C1 segment of cervical spinal cord (tissue), 14 donors: ENCODE measurements around the gene CFAP43.

Source experiments
- DNase-seq, 14 donors: peaks; one replicate each; lab custom pipeline; 2025; lab: John Stamatoyannopoulos, UW

CFAP43 gene, protein sequence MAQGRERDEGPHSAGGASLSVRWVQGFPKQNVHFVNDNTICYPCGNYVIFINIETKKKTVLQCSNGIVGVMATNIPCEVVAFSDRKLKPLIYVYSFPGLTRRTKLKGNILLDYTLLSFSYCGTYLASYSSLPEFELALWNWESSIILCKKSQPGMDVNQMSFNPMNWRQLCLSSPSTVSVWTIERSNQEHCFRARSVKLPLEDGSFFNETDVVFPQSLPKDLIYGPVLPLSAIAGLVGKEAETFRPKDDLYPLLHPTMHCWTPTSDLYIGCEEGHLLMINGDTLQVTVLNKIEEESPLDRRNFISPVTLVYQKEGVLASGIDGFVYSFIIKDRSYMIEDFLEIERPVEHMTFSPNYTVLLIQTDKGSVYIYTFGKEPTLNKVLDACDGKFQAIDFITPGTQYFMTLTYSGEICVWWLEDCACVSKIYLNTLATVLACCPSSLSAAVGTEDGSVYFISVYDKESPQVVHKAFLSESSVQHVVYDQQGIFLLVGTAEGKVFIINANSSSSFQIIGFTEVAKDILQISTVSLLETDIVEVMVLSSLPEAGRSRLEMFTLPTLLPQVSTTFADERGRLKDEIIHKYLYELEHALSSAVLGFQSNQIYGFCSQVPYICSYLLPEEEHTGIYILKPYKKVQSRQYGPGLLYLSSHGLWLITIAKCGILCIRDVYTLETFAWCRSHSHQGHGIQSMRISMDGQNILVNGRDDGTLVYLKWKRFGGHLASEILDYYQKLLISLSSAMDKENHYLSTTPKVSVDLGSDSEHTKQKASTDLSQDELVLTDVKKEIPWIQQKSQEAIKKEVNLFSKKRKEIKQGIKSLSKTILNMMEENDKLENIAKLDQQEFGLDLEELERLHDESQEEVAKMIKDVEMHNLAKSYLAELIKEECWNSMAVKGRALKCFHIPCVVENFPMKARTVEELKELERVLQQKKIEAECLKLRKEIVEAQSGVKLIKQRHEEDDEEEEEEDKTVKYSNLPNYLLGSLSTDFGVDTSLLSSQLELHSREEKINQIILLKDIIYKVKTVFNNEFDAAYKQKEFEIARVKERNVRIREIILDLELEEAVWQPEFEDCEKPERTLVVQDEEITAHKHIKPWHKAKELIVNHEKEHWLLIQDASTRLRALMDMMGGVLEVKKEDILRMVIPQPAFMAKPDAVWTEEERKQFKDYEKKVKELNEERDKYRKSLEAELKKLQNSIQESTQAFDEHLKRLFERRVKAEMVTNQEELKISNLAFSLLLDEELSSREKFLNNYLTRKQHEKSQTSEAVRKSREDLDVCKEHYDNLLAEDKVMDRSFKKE (N-terminal part only)

DNA sequence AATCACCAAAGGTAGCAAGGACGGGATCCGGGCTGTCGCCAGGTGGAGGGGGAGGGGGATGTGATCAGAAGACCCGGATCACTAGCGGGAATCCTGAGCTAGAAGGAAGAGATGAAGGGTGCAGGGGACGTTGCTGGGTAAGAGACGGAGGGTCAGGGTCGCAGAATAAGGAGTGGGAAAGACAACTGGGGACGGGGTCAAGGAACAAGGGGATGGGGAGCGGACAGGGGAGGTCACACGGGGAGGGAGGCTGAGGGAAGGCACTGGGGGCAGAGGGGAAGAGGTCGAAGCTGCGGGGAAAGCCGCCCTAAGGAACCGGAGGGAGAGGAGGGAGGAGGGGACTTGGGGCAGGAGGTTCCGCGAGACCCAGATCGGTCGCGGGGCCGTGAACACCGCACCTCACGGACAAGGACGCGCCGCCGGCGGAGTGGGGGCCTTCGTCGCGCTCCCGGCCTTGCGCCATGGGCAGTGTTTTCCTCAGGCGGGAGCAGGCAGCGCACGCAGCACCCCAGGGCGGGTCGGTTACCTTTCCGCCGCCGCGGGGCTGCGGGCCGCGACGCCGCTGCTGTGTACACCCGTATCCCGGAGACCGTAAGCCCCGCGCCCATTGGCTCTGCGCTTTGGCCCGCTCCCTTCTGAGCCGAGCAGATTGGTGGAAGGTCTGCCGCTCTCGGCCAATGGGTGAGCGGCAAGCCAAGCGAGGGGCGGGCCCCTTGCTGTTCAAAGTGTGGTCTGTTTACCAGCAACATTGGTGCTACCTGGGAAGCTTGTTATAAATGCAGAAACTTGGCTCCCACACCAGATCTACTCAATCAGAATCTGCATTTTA is at the start of gene CFAP43:
Gene CFAP43 (minus strand): TSS at position 581 of the 829 bp plus-strand sequence. CDS start 118 bp downstream, at position 463.
- peak; percentile 49 to 94 (median 90) for DNase-seq

DNA sequence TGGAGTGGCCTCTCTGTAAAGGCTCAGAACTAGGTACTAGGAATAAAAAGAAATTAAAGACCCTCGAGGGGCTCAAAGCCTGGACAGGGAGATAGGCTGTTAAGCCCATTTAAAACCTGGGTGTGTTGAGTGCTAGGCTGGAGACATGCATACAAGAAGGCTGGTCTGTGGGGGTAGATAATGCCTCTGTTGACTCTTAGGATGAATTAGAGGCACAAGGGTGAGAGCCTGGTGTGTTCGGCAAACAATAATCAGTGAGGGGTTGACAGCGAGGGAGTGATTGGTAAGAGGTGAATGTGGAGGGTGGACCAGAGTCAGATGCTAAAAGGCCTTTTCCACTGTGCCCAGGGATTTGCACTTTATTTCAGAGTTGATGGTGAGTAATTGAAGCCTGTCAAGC is 49.5 kb upstream of the CFAP43 start:
- DNase-seq, result no peak

DNA sequence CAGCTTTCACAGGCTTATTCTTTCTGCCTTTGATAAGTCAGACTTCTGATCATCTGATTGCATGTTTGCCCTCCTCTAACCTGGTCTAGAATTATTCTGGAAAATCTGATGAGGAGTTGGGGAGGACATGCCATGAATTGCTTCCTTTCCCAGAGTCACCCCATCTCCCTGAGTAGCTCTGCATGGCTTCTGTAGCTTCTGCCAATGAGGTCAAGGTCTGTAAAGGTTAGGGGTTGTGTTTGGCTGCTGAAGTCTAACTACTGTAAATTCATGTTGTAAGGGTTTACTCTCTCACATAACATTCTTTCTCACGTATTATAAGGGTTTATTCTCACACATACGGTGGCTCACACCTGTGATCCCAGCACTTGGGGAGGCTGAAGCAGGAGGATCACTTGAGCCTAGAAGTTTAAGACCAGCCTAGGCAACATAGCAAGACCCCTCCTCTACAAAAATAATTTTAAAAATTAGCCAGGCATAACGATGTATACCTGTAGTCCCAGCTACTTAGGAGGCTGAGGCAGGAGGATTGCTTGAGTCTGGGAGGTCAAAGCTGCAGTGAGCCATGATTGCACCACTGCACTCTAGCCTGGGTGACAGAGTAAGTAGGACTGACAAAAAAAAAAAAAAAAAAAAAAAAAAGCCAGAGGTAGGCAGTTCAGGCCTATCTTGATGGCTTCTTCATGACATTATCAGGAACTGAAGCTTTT is 47.5 kb upstream of the CFAP43 start:
- no peak for DNase-seq

DNA sequence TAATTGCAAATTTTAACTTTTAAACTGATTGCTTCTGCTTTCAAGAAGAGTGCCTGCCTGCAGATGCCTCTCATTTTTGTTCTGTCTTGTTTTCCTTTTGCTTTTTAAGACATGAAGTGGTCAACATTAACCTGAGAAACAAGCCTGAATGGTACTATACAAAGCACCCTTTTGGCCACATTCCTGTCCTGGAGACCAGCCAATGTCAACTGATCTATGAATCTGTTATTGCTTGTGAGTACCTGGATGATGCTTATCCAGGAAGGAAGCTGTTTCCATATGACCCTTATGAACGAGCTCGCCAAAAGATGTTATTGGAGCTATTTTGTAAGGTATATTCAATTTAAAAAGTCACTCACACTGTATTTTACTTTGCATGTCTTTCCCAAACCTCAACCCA is 45.6 kb upstream of the CFAP43 start:
- no peak for DNase-seq

DNA sequence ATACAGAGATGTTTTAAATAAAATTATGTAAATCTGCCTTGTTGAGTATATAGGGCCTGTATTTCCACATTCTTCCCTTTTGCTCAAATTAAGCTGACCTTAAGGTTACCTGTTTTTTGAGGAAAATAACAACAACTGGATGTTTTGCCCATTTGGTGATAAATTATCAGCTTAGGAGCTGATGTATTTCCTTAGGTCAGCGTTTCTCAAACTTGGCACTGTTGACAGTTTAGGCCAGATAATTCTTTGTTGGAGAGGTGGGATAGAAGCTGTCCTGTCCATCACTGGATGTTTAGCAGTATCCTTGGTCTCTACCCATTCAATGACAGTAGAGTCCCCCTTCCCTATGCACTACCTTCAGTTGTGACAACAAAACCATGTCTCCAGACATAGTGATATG is 44.0 kb upstream of the CFAP43 start:
- DNase-seq, result no peak

DNA sequence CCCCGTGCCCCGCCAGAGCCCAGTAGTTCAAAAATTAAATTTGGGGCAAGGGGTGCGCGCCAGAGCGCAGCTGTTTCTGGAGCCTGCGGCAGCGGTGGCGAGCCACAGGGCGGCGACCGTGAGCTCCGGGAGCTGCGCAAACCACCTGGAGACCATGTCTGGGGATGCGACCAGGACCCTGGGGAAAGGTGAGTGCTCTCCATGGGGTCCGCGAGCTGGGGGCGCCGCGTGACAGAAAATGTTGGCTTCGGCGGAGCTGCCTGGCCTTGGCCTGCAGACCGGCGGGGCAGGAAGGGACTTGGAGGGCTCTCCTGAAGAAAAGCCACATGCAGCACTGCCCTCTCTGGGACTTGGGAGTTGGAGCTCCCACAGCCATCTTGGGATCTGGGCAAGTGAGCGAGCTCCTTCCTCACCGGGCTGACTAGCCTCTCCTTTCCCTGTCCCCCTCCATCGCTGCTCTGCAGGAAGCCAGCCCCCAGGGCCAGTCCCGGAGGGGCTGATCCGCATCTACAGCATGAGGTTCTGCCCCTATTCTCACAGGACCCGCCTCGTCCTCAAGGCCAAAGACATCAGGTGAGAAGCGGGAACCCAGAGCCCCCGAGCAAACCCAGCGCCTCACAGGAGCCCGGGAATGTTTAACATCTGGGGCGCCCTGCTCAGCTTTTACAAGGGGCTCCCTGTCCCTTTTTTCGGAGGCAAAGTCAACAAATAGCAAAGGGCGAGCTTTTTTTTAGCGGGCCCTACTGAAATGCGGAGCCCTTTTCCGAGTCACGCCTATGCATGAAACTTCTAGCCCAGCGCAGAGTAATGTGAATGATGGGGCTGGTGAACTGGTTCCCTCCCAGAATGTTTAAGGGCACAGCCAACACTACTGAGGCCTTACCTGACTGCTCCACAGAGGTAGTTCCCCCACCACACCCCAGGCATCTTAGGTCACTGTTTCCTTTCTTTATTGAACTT is 42.9 kb upstream of the CFAP43 start:
- DNase-seq, result peak in 7 of 14 donors; percentile 11 to 54 (median 37)

DNA sequence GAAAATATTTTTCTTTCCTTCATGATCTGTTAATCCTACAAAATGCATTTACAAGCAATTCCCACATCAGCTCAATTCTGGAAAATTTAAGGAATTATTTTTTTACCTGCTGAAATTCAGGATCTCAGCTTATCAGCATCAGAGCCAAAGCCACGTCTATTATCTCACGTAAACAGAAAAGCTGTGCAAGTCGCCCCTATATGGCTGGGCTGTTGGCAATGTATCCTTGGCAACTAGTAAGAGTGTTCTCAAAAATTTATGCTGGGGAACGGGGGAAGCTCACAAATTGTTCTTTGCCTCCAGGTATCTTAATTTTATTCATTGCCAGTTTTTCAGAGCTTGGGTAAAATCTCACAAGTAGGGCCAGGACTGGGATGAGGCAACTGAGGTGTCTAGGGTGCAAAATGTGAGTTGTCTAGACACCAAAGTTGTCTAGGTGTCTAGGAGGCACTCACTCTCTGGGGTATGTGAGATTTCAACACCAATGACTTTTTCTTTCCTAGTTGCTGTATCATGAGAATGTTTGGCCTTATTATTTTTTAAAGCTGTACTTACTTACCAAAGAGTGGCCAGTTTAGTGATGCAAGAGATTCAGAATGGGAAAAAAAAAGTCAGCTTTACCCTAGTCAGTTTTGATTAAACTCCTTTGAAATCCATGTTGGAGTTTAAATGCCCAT is 41.9 kb upstream of the CFAP43 start:
- no peak for DNase-seq

DNA sequence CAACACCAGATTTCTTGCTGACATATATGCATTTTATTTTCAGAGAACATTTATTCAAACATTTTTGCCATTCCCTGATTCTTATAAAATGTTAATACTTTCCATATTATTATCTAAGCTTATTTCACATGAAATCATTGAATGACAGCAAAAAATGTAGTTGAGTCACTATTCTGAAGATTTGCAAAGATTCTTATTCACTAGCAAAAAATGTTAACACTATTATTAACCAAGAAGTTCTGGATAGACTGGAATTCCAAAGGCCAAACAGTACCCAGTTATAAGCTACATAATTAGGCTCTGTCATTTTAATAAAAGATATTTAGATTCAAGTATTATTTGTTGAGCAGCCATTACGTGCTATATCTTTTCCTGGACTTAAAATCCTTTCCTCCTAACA is 41.1 kb upstream of the CFAP43 start:
- no peak for DNase-seq

DNA sequence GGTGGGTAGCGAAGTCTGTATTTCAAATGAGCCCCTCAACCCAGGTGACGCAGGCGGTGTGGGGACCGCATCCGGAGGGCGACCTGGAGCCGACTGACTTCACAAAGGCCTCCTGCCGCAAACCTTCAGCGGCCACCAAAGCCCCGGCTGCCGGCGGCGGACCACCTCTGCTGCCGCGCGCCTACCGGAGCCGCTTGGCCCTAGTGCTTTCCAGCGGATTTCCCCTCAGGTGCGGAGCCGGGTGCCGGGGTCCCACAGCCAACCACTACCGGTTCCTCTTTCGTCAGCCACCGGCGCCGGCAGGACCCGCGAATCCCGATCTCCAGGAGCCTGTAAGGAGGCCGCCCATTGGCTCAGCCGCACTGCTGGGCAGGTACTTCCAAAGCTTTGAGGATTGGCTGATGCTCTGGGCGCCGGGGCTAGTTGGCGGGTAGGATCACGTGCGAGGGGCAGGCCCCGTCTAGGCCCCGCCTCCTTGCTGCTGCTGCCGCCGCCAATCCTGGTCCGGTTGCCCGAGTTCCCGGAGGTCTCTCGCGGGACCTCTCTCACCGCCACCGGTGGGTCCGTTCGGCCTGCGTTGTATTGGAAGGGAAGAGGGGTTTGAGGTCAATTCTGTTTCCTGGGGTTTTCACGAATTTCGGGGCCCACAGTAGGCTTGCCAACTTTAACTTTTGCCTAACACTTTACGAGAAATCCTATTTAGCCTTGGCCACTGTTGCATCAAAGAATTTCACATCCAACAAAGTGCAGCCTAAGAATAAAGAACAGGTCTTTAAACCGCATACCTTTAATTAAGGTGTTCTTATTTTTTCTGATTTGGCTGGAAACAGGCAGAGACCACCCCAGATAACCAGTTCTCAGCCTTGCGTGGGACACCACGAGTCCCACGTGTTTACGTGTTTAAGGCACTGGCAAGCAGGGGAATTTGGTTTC is 36.8 kb upstream of the CFAP43 start, which contains the start of gene GSTO2:
Gene GSTO2 (plus strand): TSS at position 472 of the 933 bp plus-strand sequence. CDS start 5,732 bp downstream, outside the sequence.
- peak; percentile 76 to 99 (median 96) for DNase-seq

DNA sequence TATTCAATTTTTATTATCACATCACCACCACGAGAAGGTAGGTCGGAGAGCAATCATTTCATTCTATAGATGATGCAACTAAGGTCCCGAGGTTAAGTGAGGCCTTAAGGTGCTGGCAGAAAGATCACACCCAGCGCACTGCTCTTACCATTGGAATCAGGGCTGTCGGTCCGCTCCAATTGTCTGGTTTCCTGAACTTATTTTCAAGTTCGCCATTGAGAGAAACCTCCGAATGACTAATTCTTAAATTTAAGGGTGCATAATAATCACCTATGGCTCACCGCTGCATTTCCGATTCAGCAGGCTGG is 36.2 kb upstream of the CFAP43 start:
- no peak for DNase-seq

DNA sequence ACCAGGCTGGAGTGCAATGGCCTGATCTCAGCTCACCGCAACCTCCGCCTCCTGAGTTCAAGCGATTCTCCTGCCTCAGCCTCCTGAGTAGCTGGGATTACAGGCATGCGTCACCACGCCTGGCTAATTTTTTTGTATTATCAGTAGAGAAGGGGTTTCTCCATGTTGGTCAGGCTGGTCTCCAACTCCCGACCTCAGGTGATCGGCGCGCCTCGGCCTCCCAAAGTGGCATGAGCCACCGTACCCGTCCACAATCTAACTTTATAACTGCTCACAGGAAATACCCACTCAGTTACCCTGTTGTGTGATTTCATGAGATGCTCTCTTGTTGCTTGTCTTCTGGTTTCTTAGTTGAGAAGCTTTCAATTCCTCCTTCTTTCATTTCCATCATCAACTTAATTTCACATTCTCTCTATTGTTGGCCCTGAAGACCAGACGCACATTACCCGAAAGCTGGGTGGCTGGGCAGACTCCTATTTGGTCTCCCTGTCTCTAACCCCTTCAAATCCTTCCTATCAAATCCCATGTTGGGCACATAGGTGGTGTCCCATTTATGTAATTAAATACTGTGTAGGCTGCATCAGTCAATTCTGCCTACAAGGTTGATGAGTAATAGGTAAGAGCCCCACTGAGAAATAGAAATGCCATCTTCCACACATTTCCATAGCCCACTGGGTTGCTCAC is 35.7 kb upstream of the CFAP43 start:
- DNase-seq, result no peak

DNA sequence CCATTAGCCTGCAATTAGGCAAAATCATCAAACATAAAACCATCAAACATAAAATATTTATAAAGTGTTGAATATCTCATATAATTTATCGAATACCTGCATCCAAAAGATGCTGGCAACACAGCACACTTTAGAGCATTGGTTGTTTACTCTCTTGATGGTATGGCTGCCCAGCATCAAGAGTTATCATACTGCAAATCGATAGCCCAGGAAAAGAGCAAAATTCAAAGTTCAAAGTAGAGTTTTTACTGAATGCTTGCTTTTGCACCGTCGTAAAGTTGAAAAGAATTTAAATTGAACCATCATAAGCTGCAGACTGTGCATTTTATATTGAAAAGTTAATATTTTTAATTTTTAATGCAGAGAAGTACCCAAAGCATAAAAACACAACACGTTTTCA is 32.6 kb upstream of the CFAP43 start:
- no peak for DNase-seq

DNA sequence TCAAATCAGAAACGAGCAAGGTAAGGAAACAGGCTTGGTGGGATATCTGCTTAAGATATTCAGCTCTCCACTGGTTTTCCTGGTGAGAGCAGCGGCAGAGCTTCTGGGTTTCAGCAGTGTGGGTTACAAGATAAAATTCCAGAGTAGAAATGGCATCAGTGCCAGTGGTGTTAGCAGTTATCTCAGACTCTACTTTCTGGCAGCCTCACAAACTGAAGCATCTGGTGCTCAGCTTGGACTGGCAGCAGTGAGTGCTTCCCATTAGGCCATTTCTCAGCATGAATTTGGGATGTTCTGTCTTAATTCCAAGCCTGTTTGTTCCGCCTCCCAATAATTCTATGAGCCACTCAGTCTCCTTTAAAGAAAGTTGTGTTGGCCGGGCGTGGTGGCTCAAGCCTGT is 29.9 kb upstream of the CFAP43 start:
- peak in 1 of 14 donors; percentile 83 for DNase-seq

DNA sequence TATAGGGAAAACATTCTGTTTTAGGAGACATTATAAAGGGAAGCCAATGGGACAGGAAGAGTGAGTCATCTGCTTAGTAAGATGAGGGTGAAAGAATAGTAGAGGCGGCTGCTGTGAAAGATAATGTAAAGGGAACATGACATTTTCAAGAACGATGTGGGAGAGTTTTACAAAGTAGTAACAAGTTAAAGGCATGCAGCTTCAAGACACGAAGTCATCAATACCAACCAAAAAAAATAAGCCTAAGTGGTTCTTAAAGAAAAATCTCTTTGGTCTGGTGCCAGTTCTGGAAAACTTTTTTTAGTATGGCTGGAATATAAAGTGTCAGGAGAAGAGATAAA is 28.6 kb upstream of the CFAP43 start:
- no peak for DNase-seq

DNA sequence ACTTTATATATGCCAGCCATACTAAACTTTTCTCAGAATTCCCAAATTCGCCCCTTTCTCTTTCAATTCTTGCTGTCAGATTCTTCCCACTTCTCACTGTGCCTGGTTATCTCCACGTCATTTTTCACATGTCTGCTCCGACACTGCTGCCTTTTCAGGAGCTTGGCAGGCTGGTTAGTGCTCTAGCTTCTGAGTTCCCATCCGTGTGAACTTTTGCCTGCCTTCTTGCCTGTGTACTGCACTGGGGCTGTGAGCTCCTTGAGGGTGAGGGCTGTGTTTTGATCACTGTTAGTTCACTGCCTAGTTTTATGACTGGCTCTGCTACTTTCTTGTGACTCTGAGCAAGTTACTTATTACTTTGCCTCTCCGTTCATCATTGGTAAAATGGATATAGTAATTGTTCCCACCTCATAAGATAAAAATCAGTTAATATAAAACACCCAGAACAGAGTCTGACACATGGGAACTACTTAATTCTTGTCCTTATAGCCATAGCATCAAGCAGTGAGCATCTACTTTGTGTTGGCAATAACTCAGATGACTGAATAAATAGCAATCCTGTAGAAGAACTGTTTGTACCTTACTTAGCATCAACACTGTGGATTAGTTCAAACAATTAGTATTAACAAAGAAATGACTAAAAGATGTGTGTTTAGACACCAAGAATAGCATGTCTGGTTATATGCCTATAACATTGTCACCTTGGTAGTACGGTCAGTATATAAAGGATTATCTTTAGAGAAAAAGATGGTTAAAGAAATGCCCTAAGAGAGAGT is 28.0 kb upstream of the CFAP43 start:
- DNase-seq, result no peak

DNA sequence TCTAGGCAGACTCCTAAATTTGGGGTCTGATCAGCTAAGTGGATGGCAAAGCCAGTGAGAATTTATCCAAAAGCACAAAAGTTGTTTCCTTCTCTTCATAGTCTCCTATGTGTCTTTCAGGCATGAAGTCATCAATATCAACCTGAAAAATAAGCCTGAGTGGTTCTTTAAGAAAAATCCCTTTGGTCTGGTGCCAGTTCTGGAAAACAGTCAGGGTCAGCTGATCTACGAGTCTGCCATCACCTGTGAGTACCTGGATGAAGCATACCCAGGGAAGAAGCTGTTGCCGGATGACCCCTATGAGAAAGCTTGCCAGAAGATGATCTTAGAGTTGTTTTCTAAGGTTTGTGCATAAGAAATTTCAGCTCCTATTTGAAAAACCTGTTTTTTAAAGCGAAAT is 27.3 kb upstream of the CFAP43 start:
- no peak for DNase-seq
